GM21737 (cell line): Measurements from ENCODE around the gene LASP1NB.
"Not testable (repeated sequence)": the region's sequence is repeated elsewhere in the genome, so short reads cannot be mapped to it uniquely, and the experiment has no call there.

Experiments
- ATAC-seq: cut with Tn5 transposase; IDR thresholded peaks from one replicate; pipeline ENCODE4 v1.9.1; 2021; ENCODE audit warnings: mild to moderate bottlenecking, moderate library complexity; ENCODE audit not compliant: unreplicated experiment

Gene LASP1NB

DNA sequence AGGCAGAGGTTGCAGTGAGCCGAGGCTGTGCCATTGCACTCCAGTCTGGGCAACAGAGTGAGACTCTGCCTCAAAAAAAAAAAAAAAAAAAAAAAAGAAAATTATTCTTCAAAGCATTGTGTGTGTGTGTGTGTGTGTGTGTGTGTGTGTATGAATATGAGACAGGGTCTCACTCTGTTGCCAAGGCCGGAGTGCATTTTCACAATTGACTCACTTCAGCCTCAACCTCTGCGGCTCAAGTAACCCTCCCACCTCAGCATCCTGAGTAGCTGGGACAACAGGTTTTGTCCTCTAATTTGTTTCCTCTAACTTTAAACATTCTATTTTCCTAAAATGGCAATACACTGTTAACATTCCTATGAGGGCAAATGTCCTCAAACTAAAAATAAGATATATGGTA, 34.1 kb downstream of the LASP1NB start:
- no peak for ATAC-seq

DNA sequence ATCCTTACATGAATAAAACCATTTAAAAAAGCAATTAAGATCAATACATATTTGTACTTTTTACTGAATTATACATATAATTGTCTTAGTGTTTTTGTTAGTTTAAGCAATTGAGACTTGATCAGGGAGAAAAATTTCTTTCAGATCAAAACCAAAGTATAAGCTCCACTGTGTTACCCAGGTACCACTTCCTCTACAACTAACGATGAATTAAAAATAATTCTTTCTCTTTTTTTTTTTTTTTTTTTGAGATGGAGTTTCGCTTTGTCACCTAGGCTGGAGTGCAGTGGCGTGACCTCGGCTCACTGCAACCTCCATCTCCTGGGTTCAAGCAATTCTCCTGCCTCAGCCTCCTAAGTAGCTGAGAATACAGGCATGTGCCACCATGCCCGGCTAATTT, 35.0 kb downstream of the LASP1NB start:
- no peak for ATAC-seq

- ATAC-seq, result no peak
Observed at GRCh38 chr17:38961413-38961812, 36.0 kb downstream of the LASP1NB start.

GRCh38 chr17:38967290-38967738, 41.9 kb downstream of the LASP1NB start, which contains the start of gene FBXO47:
Gene FBXO47 (minus strand): TSS chr17:38967403. CDS start chr17:38963025, 4,378 bp downstream.
- no peak for ATAC-seq

GRCh38 chr17:38969281-38969680, 43.9 kb downstream of the LASP1NB start:
- ATAC-seq, result no peak

- no peak for ATAC-seq
Observed at GRCh38 chr17:38970128-38970527, 44.7 kb downstream of the LASP1NB start.

GRCh38 chr17:38970804-38971203, 45.4 kb downstream of the LASP1NB start:
- no peak for ATAC-seq

DNA sequence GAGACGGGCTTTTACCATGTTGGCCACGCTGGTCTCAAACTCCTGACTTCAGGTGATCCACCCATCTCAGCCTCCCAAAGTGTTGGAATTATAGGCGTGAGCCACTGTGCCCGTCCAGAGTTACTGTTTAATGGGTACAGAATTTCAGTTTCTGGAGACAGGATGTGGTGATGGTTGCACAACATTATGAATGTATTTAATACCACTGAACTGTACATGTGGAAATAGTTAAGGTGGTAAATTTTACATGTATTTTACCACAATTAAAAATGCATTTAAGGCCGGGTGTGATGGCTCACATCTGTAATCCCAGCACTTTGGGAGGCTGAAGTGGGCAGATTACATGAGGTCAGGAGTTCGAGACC, 50.8 kb downstream of the LASP1NB start:
- ATAC-seq, result not testable (repeated sequence)

GRCh38 chr17:38978180-38978579, 52.8 kb downstream of the LASP1NB start:
- ATAC-seq, result no peak
